Endothelial cell (in vitro differentiated cells): Measurements from ENCODE around the gene PPP1R9A. TPM values are rescaled to one million over a fixed set of nuclear protein-coding genes. Genes with fewer than 3 reads are reported as not detected.

ENCODE experiments used
- DNase-seq: peaks from one replicate; pipeline ENCODE4 v3.0.0; 2021; ENCODE audit warnings: low spot score
- H3K27ac Mint-ChIP-seq: one replicate; pipeline ENCODE4 v1.8.0; 2021; ENCODE audit warnings: mixed read lengths, inconsistent platforms; ENCODE audit not compliant: unreplicated experiment
- H3K27me3 Mint-ChIP-seq: one replicate; pipeline ENCODE4 v1.8.0; 2021; ENCODE audit warnings: mild to moderate bottlenecking, moderate library complexity, mixed read lengths, inconsistent platforms; ENCODE audit not compliant: unreplicated experiment
- H3K36me3 Mint-ChIP-seq: one replicate; pipeline ENCODE4 v1.8.0; 2021; ENCODE audit warnings: mild to moderate bottlenecking, low read depth, mixed read lengths, inconsistent platforms; ENCODE audit not compliant: unreplicated experiment
- H3K4me1 Mint-ChIP-seq: one replicate; pipeline ENCODE4 v1.8.0; 2021; ENCODE audit warnings: mild to moderate bottlenecking, mixed read lengths, inconsistent platforms; ENCODE audit not compliant: unreplicated experiment
- H3K4me3 Mint-ChIP-seq: one replicate; pipeline ENCODE4 v1.8.0; 2021; ENCODE audit warnings: mild to moderate bottlenecking, mixed read lengths, inconsistent platforms; ENCODE audit not compliant: unreplicated experiment
- H3K9me3 Mint-ChIP-seq: one replicate; pipeline ENCODE4 v1.8.0; 2021; ENCODE audit warnings: mixed read lengths, inconsistent platforms; ENCODE audit not compliant: unreplicated experiment
- CTCF ChIP-seq: fragments of 200-600 bp; sonication (generic); IDR thresholded peaks from one replicate; pipeline ENCODE4 v1.5.0; 2021; ENCODE audit warnings: antibody characterized with exemption; ENCODE audit not compliant: unreplicated experiment
- total RNA-seq: library from RNA; stranded (reverse); fragmentation: NEBNext Ultra II Directional; extraction: Animal tissue kit (Norgen Biotek cat#: 25700); gene quantifications from one replicate; pipeline ENCODE4 v1.2.1, GENCODE V29; 2021; ENCODE audit not compliant: unreplicated experiment

PPP1R9A gene
- total RNA-seq, 1 donor from 2014 or later, result 22.2 TPM

DNA sequence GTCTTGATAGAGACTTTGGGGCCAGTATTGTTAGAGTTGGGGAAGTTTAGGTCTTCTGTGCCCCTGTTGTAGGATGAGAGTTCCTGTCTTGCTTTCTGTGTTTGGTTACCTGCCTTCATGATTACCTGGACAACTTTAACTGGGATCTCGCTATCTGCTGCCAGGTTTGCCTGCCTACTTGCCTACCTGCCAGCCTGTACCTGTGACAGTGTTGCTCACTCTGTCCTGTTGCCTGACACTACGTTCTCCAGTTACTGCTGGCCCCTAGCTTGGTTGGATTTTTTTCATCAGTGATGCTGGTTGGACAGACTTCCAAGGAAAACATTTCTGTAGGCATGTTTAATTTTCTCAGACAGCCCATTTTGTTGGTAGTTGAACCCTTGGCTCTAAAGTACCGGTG is 48.4 kb downstream of the PPP1R9A start:
- Mint-ChIP-seq H3K27ac (no peak overlapping the region), H3K4me1 (peaks cover 7% of the 10 kb centered on the region), H3K4me3 (no peak overlapping the region), H3K9me3 (no peaks in the 10 kb centered on the region), H3K27me3 (no peaks in the 10 kb centered on the region), H3K36me3 (no peaks in the 10 kb centered on the region)
- no peak for TF ChIP-seq CTCF
- no peak for DNase-seq

- Mint-ChIP-seq H3K9me3 (no peaks in the 10 kb centered on the region), H3K4me1 (peaks cover 7% of the 10 kb centered on the region), H3K4me3 (no peak overlapping the region), H3K27me3 (no peaks in the 10 kb centered on the region), H3K36me3 (no peaks in the 10 kb centered on the region), H3K27ac (no peak overlapping the region)
- no peak for TF ChIP-seq CTCF
- DNase-seq, result no peak
Measured at GRCh38 chr7:94957061-94957460, 49.7 kb downstream of the PPP1R9A start.

- H3K27me3 Mint-ChIP-seq, result no peaks in the 10 kb centered on the region
- no peaks in the 10 kb centered on the region for H3K36me3 Mint-ChIP-seq
- no peak overlapping the region for H3K4me3 Mint-ChIP-seq
Measured at GRCh38 chr7:94962661-94963060, 55.3 kb downstream of the PPP1R9A start.

DNA sequence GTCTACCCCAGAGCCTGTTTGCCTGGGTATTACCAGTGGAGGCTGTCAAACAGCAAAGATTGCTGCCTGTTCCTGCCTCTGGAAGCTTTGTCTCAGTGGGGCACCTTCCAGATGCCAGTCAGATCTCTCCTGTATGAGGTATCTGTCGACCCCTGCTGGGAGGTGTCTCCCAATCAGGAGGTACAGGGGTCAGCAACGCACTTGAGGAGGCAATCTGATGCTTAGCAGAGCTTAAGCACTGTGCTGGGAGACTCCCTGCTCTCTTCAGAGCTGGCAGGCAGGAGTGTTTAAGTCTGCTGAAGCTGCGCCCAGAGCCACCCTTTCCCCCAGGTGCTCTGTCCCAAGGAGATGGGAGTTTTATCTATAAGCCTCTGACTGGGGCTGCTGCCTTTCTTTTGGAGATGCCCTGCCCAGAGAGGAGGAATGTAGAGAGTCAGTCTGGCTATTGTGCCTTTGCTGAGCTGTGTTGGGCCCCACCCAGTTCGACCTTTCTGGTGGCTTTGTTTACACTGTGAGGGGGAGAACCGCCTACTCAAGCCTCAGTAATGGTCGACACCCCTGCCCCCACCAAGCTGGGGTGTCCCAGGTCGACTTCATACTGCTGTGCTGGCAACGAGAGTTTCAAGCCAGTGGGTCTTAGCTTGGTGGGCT is 62.2 kb downstream of the PPP1R9A start:
- H3K36me3 Mint-ChIP-seq, result no peaks in the 10 kb centered on the region
- no peak for TF ChIP-seq CTCF

More at GRCh38 chr7:94962661-94963060, 55.3 kb downstream of the PPP1R9A start:
- Mint-ChIP-seq H3K4me1 (peaks cover 7% of the 10 kb centered on the region), H3K9me3 (no peaks in the 10 kb centered on the region), H3K27ac (no peak overlapping the region)
- no peak for DNase-seq
- no peak for TF ChIP-seq CTCF

GRCh38 chr7:94970085-94970576 is 62.7 kb downstream of the PPP1R9A start:
- no peak overlapping the region for H3K4me3 Mint-ChIP-seq
- no peak overlapping the region for H3K27ac Mint-ChIP-seq
- TF ChIP-seq CTCF, result no peak
- H3K27me3 Mint-ChIP-seq, result no peaks in the 10 kb centered on the region
- H3K4me1 Mint-ChIP-seq, result peaks cover 14% of the 10 kb centered on the region
- H3K36me3 Mint-ChIP-seq, result no peaks in the 10 kb centered on the region
- no peaks in the 10 kb centered on the region for H3K9me3 Mint-ChIP-seq
- no peak for DNase-seq

More for the DNA sequence above, 62.2 kb downstream of the PPP1R9A start:
- H3K27me3 Mint-ChIP-seq, result no peaks in the 10 kb centered on the region
- H3K9me3 Mint-ChIP-seq, result no peaks in the 10 kb centered on the region
- no peak for DNase-seq
- H3K4me3 Mint-ChIP-seq, result no peak overlapping the region
- H3K4me1 Mint-ChIP-seq, result peaks cover 14% of the 10 kb centered on the region
- H3K27ac Mint-ChIP-seq, result no peak overlapping the region
